ENCODE results near the gene OTUB1.

Gene OTUB1

GRCh38 chr11:63978551-63979239 is 7.5 kb upstream of the OTUB1 start:
- DNase-seq: no peak

- no peak for DNase-seq
Measured at GRCh38 chr11:63979426-63979825, 6.8 kb upstream of the OTUB1 start.

- peak; percentile 75 for DNase-seq
Measured at GRCh38 chr11:63985812-63986155, 454 bp upstream of the OTUB1 start.

GRCh38 chr11:63986932-63987513 is 785 bp downstream of the OTUB1 start:
- no peak for DNase-seq

GRCh38 chr11:63991558-63991957 is 5.3 kb downstream of the OTUB1 start:
- DNase-seq: no peak

- no peak for DNase-seq
Measured at GRCh38 chr11:63993100-63993499, 6.9 kb downstream of the OTUB1 start.

- DNase-seq: no peak
Measured at GRCh38 chr11:63993993-63994392, 7.8 kb downstream of the OTUB1 start.

- no peak for DNase-seq
Measured at GRCh38 chr11:63996512-63996911, 10.3 kb downstream of the OTUB1 start.

- DNase-seq: no peak
Measured at GRCh38 chr11:63997104-63997700, 11.0 kb downstream of the OTUB1 start.

- DNase-seq: no peak
Measured at GRCh38 chr11:63997801-63998337, 11.6 kb downstream of the OTUB1 start.

- no peak for DNase-seq
Measured at GRCh38 chr11:63998558-63999348, 12.5 kb downstream of the OTUB1 start.

- DNase-seq: peak; percentile 67
Measured at GRCh38 chr11:63999349-64000025, 13.2 kb downstream of the OTUB1 start.

GRCh38 chr11:64000026-64000739 is 13.9 kb downstream of the OTUB1 start:
- DNase-seq: peak; percentile 73

- no peak for DNase-seq
Measured at GRCh38 chr11:64000740-64001483, 14.7 kb downstream of the OTUB1 start.

- DNase-seq: no peak
Measured at GRCh38 chr11:64001484-64002420, 15.5 kb downstream of the OTUB1 start.

GRCh38 chr11:64003807-64004589 is 17.8 kb downstream of the OTUB1 start:
- no peak for DNase-seq

GRCh38 chr11:64004590-64004984 is 18.3 kb downstream of the OTUB1 start:
- no peak for DNase-seq

- no peak for DNase-seq
Measured at GRCh38 chr11:64005691-64006090, 19.5 kb downstream of the OTUB1 start.

- no peak for DNase-seq
Measured at GRCh38 chr11:64006398-64006797, 20.2 kb downstream of the OTUB1 start.

All from CD4-positive, alpha-beta T cell treated with Interleukin-21 for 1 hour (primary cell).